Neural cell (in vitro differentiated cells): ENCODE measurements around the gene LSM4.

ENCODE experiments used
- RAD21 ChIP-seq: fragments of 450-650 bp; conservative IDR thresholded peaks from 2 replicates; pipeline ENCODE4 v1.6.1; 2014; ENCODE audit warnings: antibody characterized with exemption, mild to moderate bottlenecking, moderate library complexity
- TF ChIP-seq, protein P1 (sequence below): fragments of 450-650 bp; IDR thresholded peaks from 2 replicates; pipeline ENCODE4 v1.5.1; 2014; ENCODE audit warnings: antibody characterized with exemption, mild to moderate bottlenecking, moderate library complexity; ENCODE audit not compliant: poor library complexity, severe bottlenecking

GRCh38 chr19:18321734-18322102, 1.2 kb downstream of the LSM4 start:
- TF ChIP-seq RAD21, result no peak
- TF ChIP-seq, protein P1, sequence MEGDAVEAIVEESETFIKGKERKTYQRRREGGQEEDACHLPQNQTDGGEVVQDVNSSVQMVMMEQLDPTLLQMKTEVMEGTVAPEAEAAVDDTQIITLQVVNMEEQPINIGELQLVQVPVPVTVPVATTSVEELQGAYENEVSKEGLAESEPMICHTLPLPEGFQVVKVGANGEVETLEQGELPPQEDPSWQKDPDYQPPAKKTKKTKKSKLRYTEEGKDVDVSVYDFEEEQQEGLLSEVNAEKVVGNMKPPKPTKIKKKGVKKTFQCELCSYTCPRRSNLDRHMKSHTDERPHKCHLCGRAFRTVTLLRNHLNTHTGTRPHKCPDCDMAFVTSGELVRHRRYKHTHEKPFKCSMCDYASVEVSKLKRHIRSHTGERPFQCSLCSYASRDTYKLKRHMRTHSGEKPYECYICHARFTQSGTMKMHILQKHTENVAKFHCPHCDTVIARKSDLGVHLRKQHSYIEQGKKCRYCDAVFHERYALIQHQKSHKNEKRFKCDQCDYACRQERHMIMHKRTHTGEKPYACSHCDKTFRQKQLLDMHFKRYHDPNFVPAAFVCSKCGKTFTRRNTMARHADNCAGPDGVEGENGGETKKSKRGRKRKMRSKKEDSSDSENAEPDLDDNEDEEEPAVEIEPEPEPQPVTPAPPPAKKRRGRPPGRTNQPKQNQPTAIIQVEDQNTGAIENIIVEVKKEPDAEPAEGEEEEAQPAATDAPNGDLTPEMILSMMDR, result no peak
